ENCODE measurements around the gene PI4KB. TPM values are rescaled to one million over a fixed set of nuclear protein-coding genes. Genes with fewer than 3 reads are reported as not detected.

Gene PI4KB
- total and polyA plus RNA-seq, 2 of the 4 experiments (the other 2 are of a cell fraction), result 82.4 to 94.5 TPM

- no peak overlapping the region for H2AK5ac ChIP-seq (ENCODE audit: low read depth, low read length)
- no peak overlapping the region for H2AK9ac ChIP-seq (replicated peaks; ENCODE audit: low read depth, low read length, poor library complexity)
- no peaks in the 10 kb centered on the region for H3K27me3 ChIP-seq (ENCODE audit: control insufficient read depth, insufficient read depth, low read length)
- H3K18ac ChIP-seq (ENCODE audit: low read depth, low read length), result no peak overlapping the region
- no peak overlapping the region for H3K9ac ChIP-seq (ENCODE audit: low read depth, low read length)
- H4K5ac ChIP-seq (ENCODE audit: low read depth, low read length), result no peak overlapping the region
- H3K4me3 ChIP-seq (ENCODE audit: insufficient read depth, low read depth, low read length), result no peak overlapping the region
- H3K4me2 ChIP-seq (ENCODE audit: low read depth, low read length), result no peak overlapping the region
- no peak for TF ChIP-seq MAFK (IDR thresholded peaks at IDR 0.05; ENCODE audit: low read depth, low read length)
- ChIA-PET POLR2A (ENCODE audit: unreplicated experiment) (no interaction called here), CTCF (interaction anchor here (1.4 kb wide), 1 partner anchor 10 kb away, joined by 5 read pairs; no protein-coding TSS in a partner anchor)
- WGBS, 2 experiments (ENCODE audit: extremely low coverage in 2 of 2, insufficient read length in 1 of 2), result no CpG with 5 or more reads among the region's 5 CpGs
- no peaks in the 10 kb centered on the region for H3K9me1 ChIP-seq (ENCODE audit: insufficient read depth, low read length)
- no peak overlapping the region for H3K23ac ChIP-seq (ENCODE audit: low read depth, low read length)
- no peak overlapping the region for H4K91ac ChIP-seq (ENCODE audit: insufficient read depth, low read depth, low read length)
- in situ Hi-C loops (cut with MboI; ENCODE audit: low sequenced_read_pairs) (no loop called here), dilution Hi-C loops (cut with HindIII; ENCODE audit: low sequenced_read_pairs, unreplicated experiment) (no loop called here), intact Hi-C loops (cut with micrococcal nuclease) (no loop called here)
- DNase-seq (no peak), ATAC-seq (ENCODE audit: low read depth) (no peak)
- no peak overlapping the region for H2BK20ac ChIP-seq (ENCODE audit: low read depth, low read length)
- no peaks in the 10 kb centered on the region for H3K9me3 ChIP-seq (ENCODE audit: control insufficient read depth, insufficient read depth, low read length)
- H2AFZ ChIP-seq (replicated peaks; ENCODE audit: low read length, poor library complexity), result no peak overlapping the region
- H3K79me1 ChIP-seq (ENCODE audit: low read depth in 1 of 2, low read length in 2 of 2), result peaks cover 25 to 27% of the 10 kb centered on the region in 2 experiments
- H3K56ac ChIP-seq (ENCODE audit: extremely low read depth, insufficient read depth, low read length), result no peak overlapping the region
- no peak overlapping the region for H3K4ac ChIP-seq (ENCODE audit: low read depth, low read length)
- peaks cover 64% of the 10 kb centered on the region for H3K36me3 ChIP-seq (ENCODE audit: control insufficient read depth, insufficient read depth, low read length)
- H3K4me1 ChIP-seq (ENCODE audit: control insufficient read depth, insufficient read depth, low read length), result no peaks in the 10 kb centered on the region; the same call in 1 of the 2 replicates
- no TSS peak for BruUV-seq (replicated peaks)
- no peak overlapping the region for H4K8ac ChIP-seq (ENCODE audit: low read depth in 2 of 2, low read length in 2 of 2)
- no peak overlapping the region for H3K27ac ChIP-seq (ENCODE audit: insufficient read depth, low read length)
- peaks cover 5% of the 10 kb centered on the region; the same call in 1 of the 2 replicates for H4K20me1 ChIP-seq (ENCODE audit: insufficient read depth, low read length)
- H2BK5ac ChIP-seq (ENCODE audit: low read depth, low read length, poor library complexity, severe bottlenecking), result no peak overlapping the region
- no peak overlapping the region for H2BK120ac ChIP-seq (ENCODE audit: low read depth, low read length)
- no peak overlapping the region for H3K14ac ChIP-seq (replicated peaks; ENCODE audit: low read depth, low read length)
- H2BK15ac ChIP-seq (ENCODE audit: low read depth, low read length), result no peak overlapping the region
Measured at GRCh38 chr1:151243683-151244216, 83.5 kb downstream of the PI4KB start.

Measured in IMR-90 (cell line).